IPS-15b (cell line): ENCODE measurements around the gene TMEM117.
"Not testable (repeated sequence)": the region's sequence is repeated elsewhere in the genome, so short reads cannot be mapped to it uniquely, and the experiment has no call there.

Experiments used
- H3K27me3 ChIP-seq: one replicate; pipeline ENCODE4 v1.6.1; 2013; ENCODE audit warnings: low read length; ENCODE audit not compliant: control insufficient read depth, insufficient read depth
- H3K36me3 ChIP-seq: one replicate; pipeline ENCODE4 v1.6.1; 2013; ENCODE audit warnings: low read length; ENCODE audit not compliant: control insufficient read depth, insufficient read depth
- H3K4me1 ChIP-seq: one replicate; pipeline ENCODE4 v1.6.1; 2013; ENCODE audit warnings: mild to moderate bottlenecking, low read length; ENCODE audit not compliant: control insufficient read depth, insufficient read depth
- H3K4me3 ChIP-seq: one replicate; pipeline ENCODE4 v1.5.1; 2013; ENCODE audit warnings: low read depth, low read length
- H3K9ac ChIP-seq: one replicate; pipeline ENCODE4 v1.6.1; 2013; ENCODE audit warnings: low read depth, mild to moderate bottlenecking, low read length
- H3K9me3 ChIP-seq: one replicate; pipeline ENCODE4 v1.6.1; 2013; ENCODE audit warnings: mild to moderate bottlenecking, low read length; ENCODE audit not compliant: control insufficient read depth, insufficient read depth

TMEM117 gene

GRCh38 chr12:44248436-44248835 is 412.6 kb downstream of the TMEM117 start:
- no peaks in the 10 kb centered on the region for H3K9me3 ChIP-seq
- H3K9ac ChIP-seq, result no peak overlapping the region
- no peaks in the 10 kb centered on the region for H3K36me3 ChIP-seq
- H3K4me1 ChIP-seq, result no peaks in the 10 kb centered on the region
- no peaks in the 10 kb centered on the region for H3K27me3 ChIP-seq
- H3K4me3 ChIP-seq, result no peak overlapping the region

DNA sequence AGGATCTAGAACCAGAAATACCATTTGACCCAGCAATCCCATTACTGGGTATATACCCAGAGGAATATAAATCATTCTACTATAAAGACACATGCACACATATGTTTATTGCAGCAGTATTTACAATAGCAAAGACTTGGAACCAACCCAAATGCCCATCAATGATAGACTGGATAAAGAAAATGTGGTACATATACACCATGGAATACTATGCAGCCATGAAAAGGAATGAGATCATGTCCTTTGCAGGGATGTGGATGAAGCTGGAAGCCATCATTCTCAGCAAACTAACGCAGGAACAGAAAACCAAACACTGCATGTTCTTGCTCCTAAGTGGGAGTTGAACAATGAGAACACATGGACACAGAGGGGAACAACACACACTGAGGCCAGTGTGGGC is 414.6 kb downstream of the TMEM117 start:
- not testable (repeated sequence) for H3K4me1 ChIP-seq, H3K4me3 ChIP-seq, H3K36me3 ChIP-seq, H3K9me3 ChIP-seq, H3K27me3 ChIP-seq, H3K9ac ChIP-seq

GRCh38 chr12:44253338-44253856 is 417.5 kb downstream of the TMEM117 start:
- H3K4me3 ChIP-seq, result no peak overlapping the region
- no peaks in the 10 kb centered on the region for H3K9me3 ChIP-seq
- H3K36me3 ChIP-seq, result no peaks in the 10 kb centered on the region
- no peak overlapping the region for H3K9ac ChIP-seq
- no peaks in the 10 kb centered on the region for H3K4me1 ChIP-seq
- H3K27me3 ChIP-seq, result no peaks in the 10 kb centered on the region

GRCh38 chr12:44258246-44258645 is 422.4 kb downstream of the TMEM117 start:
- H3K4me1 ChIP-seq, result no peaks in the 10 kb centered on the region
- no peak overlapping the region for H3K9ac ChIP-seq
- H3K9me3 ChIP-seq, result no peaks in the 10 kb centered on the region
- no peak overlapping the region for H3K4me3 ChIP-seq
- no peaks in the 10 kb centered on the region for H3K27me3 ChIP-seq
- H3K36me3 ChIP-seq, result no peaks in the 10 kb centered on the region

GRCh38 chr12:44259890-44260289 is 424.0 kb downstream of the TMEM117 start:
- Histone ChIP-seq H3K4me1 (no peaks in the 10 kb centered on the region), H3K27me3 (no peaks in the 10 kb centered on the region), H3K9ac (no peak overlapping the region), H3K4me3 (no peak overlapping the region), H3K9me3 (no peaks in the 10 kb centered on the region), H3K36me3 (no peaks in the 10 kb centered on the region)

- Histone ChIP-seq H3K4me1 (no peaks in the 10 kb centered on the region), H3K4me3 (no peak overlapping the region), H3K36me3 (no peaks in the 10 kb centered on the region), H3K9me3 (no peaks in the 10 kb centered on the region), H3K27me3 (no peaks in the 10 kb centered on the region), H3K9ac (no peak overlapping the region)
These were observed 424.7 kb downstream of the TMEM117 start for GRCh38 chr12:44260581-44260980.

DNA sequence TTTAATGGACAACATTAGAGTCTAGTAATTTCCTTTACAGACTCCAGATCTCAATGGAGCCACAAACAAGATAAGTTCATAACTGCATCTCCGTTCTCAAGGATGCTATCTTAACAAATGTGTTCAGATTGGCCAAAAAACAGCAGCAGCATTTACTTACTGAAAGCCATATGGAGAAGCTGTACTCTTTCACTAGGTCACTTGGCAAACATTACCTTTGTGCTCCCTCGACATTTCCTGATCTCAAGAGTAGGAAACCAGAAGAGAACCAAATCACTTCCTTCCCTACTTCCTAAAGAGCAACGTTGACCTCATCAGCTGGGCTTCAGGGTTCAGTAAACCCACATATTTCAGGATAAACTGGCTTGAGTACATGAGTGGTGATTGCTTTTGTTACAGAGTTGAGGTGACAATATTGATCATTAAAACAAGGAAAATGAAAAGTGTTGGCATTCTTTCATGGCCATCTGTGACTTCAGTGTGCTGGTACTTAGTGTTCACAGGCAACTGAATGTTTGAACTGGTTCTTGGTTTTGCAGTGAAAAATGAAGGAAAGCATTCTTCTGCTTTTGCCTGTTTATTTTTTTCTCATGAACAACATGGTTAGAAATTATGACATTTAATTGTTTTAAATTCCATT is 449.6 kb downstream of the TMEM117 start:
- no peak overlapping the region for H3K9ac ChIP-seq
- H3K4me3 ChIP-seq, result no peak overlapping the region
- no peaks in the 10 kb centered on the region for H3K9me3 ChIP-seq
- no peaks in the 10 kb centered on the region for H3K36me3 ChIP-seq
- no peaks in the 10 kb centered on the region for H3K4me1 ChIP-seq
- no peaks in the 10 kb centered on the region for H3K27me3 ChIP-seq

DNA sequence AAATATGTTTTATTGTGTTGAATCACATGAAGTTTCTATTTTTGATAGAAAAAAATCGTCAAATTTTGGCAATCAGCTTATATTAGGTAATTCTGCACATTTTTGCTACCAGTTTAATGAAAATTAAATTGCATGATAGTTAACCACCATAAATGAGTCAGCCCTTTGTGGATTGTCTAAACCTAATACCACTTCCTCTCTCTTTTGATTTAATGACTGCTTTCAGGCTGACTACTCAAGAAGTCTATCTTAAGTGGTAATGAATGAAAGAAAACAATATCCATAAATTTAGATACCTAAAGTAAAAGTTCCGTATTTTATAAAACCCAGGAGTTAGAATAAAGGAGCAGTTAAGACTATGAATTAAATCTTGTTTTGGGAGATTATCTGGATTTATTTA is 450.5 kb downstream of the TMEM117 start:
- Histone ChIP-seq H3K36me3 (no peaks in the 10 kb centered on the region), H3K27me3 (no peaks in the 10 kb centered on the region), H3K4me1 (no peaks in the 10 kb centered on the region), H3K9ac (no peak overlapping the region), H3K9me3 (no peaks in the 10 kb centered on the region), H3K4me3 (no peak overlapping the region)

DNA sequence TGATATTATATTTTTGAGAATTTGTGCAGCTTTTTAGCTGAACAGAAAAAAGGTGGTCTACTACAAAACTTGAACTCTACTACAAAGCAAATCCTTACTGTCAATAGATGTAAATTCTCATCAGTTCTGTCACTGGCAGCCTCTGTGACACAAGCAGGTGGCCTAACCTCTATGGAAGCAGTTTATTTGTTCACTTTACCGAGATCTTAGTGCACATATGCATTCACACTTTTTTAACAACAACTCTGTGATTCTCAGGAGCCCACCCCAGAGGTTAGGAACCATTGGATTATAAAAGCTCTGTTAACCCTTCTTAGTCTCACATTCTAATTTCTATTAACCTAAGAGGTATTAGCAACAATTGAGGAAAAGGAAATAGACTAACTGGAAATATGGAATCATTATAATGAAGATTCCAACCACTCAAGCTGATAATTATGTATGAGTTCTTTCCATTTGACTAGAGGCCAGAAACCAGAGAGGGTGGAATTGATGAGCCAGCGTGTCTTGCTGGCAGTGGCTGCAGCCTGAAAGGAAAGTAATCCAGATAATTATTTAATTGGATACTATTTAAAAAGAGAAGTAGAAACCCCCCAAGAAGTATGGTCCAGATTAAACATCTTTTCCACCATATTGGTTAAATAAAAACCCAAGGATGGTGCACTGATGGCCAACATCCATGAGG is 451.1 kb downstream of the TMEM117 start:
- no peak overlapping the region for H3K9ac ChIP-seq
- H3K4me1 ChIP-seq, result no peaks in the 10 kb centered on the region

GRCh38 chr12:44287545-44287944 is 451.7 kb downstream of the TMEM117 start:
- no peaks in the 10 kb centered on the region for H3K4me1 ChIP-seq
- no peak overlapping the region for H3K4me3 ChIP-seq
- H3K9ac ChIP-seq, result no peak overlapping the region
- H3K9me3 ChIP-seq, result no peaks in the 10 kb centered on the region
- no peaks in the 10 kb centered on the region for H3K36me3 ChIP-seq
- no peaks in the 10 kb centered on the region for H3K27me3 ChIP-seq

More for the DNA sequence above, 451.1 kb downstream of the TMEM117 start:
- Histone ChIP-seq H3K9me3 (no peaks in the 10 kb centered on the region), H3K36me3 (no peaks in the 10 kb centered on the region), H3K27me3 (no peaks in the 10 kb centered on the region), H3K4me3 (no peak overlapping the region)

DNA sequence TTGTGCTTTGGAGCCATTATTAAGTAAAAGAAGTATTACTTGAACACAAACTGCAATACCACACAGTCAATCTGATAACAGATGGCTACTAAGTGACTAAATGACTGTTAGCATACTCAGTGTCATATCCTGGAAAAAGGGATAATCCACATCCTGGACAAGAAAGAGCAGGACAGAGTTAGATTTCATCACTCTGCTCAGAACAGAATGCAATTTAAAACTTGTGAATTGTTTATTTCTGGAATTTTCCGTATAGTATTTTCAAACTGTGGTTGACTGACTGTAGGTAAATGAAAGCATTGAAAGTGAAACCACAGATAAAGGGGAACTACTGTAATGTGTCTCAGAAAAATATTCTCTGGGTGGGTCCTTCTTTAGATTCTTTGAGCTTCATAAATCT is 458.8 kb downstream of the TMEM117 start:
- Histone ChIP-seq H3K9me3 (no peaks in the 10 kb centered on the region), H3K36me3 (no peaks in the 10 kb centered on the region), H3K9ac (no peak overlapping the region), H3K4me3 (no peak overlapping the region), H3K4me1 (peaks cover 3% of the 10 kb centered on the region), H3K27me3 (no peaks in the 10 kb centered on the region)

GRCh38 chr12:44295958-44296623 is 460.2 kb downstream of the TMEM117 start:
- Histone ChIP-seq H3K4me1 (peaks cover 6% of the 10 kb centered on the region), H3K9me3 (no peaks in the 10 kb centered on the region), H3K36me3 (no peaks in the 10 kb centered on the region), H3K9ac (no peak overlapping the region), H3K4me3 (no peak overlapping the region), H3K27me3 (no peaks in the 10 kb centered on the region)
